IMR-90 (cell line): ENCODE data around the gene ANGEL1. TPM values are rescaled to one million over a fixed set of nuclear protein-coding genes. Genes with fewer than 3 reads are reported as not detected.

ENCODE experiments used
- ATAC-seq: fragments of 200-7000 bp; cut with Tn5 transposase; 2 replicates; pipeline ENCODE4 v1.9.1; 2020; ENCODE audit warnings: low read depth, mild to moderate bottlenecking, moderate library complexity
- BruUV-seq: library from RNA; stranded (reverse); fragments of 400-500 nt; replicated peaks from 2 replicates; lab custom pipeline; 2021; lab: Mats Ljungman, UMichigan
- CTCF ChIA-PET: fragments of 300-600 bp; formaldehyde crosslinking; extraction: SDS; loops from one replicate; lab custom pipeline; 2021; ENCODE audit warnings: antibody characterized with exemption; lab: Yijun Ruan, JAX
- POLR2A ChIA-PET: fragments of 300-600 bp; sonication (Branson Sonifier 250); formaldehyde crosslinking; loops from one replicate; lab custom pipeline; 2022; ENCODE audit warnings: antibody characterized with exemption; ENCODE audit not compliant: unreplicated experiment; lab: Charles Lee
- DNase-seq: peaks from one replicate; pipeline ENCODE4 v3.0.0; 2013
- H2AFZ ChIP-seq: replicated peaks from 2 replicates; pipeline ENCODE3; 2013; ENCODE audit warnings: low read length, mild to moderate bottlenecking; ENCODE audit not compliant: poor library complexity
- H2AK5ac ChIP-seq: 2 replicates; pipeline ENCODE4 v1.6.1; 2013; ENCODE audit warnings: low read depth, low read length, inconsistent platforms
- H2AK9ac ChIP-seq: replicated peaks from 2 replicates; pipeline ENCODE3; 2013; ENCODE audit warnings: mild to moderate bottlenecking, low read depth, low read length, moderate library complexity; ENCODE audit not compliant: poor library complexity
- H2BK120ac ChIP-seq: 2 replicates; pipeline ENCODE4 v1.6.1; 2013; ENCODE audit warnings: low read depth, low read length, inconsistent platforms
- H2BK15ac ChIP-seq: 3 replicates; pipeline ENCODE4 v1.6.1; 2013; ENCODE audit warnings: low read depth, low read length, inconsistent platforms
- H2BK20ac ChIP-seq: 2 replicates; pipeline ENCODE4 v1.6.1; 2013; ENCODE audit warnings: low read depth, mild to moderate bottlenecking, inconsistent platforms, low read length, moderate library complexity
- H2BK5ac ChIP-seq: 2 replicates; pipeline ENCODE4 v1.6.1; 2013; ENCODE audit warnings: mild to moderate bottlenecking, low read depth, low read length, inconsistent platforms; ENCODE audit not compliant: poor library complexity, severe bottlenecking
- H3K14ac ChIP-seq: replicated peaks from 2 replicates; pipeline ENCODE4 v1.6.1; 2013; ENCODE audit warnings: low read depth, low read length, inconsistent platforms
- H3K18ac ChIP-seq: 2 replicates; pipeline ENCODE4 v1.6.1; 2013; ENCODE audit warnings: low read depth, low read length, control low read depth
- H3K23ac ChIP-seq: 2 replicates; pipeline ENCODE4 v1.6.1; 2013; ENCODE audit warnings: low read depth, low read length, inconsistent platforms
- H3K27ac ChIP-seq: 2 replicates; pipeline ENCODE4 v1.5.1; 2013; ENCODE audit warnings: mild to moderate bottlenecking, control low read depth, low read length; ENCODE audit not compliant: insufficient read depth
- H3K27me3 ChIP-seq: 2 replicates; pipeline ENCODE4 v1.6.1; 2013; ENCODE audit warnings: low read length; ENCODE audit not compliant: control insufficient read depth, insufficient read depth
- H3K36me3 ChIP-seq: 2 replicates; pipeline ENCODE4 v1.6.1; 2013; ENCODE audit warnings: low read length, mixed read lengths; ENCODE audit not compliant: control insufficient read depth, insufficient read depth
- H3K4ac ChIP-seq: 2 replicates; pipeline ENCODE4 v1.6.1; 2013; ENCODE audit warnings: low read depth, low read length, inconsistent platforms
- H3K4me1 ChIP-seq: 2 replicates; pipeline ENCODE4 v1.6.1; 2013; ENCODE audit warnings: low read length, mixed read lengths; ENCODE audit not compliant: control insufficient read depth, insufficient read depth
- H3K4me2 ChIP-seq: 2 replicates; pipeline ENCODE4 v1.6.1; 2013; ENCODE audit warnings: low read depth, mild to moderate bottlenecking, control low read depth, low read length, moderate library complexity
- H3K4me3 ChIP-seq: 2 replicates; pipeline ENCODE4 v1.5.1; 2013; ENCODE audit warnings: low read depth, mild to moderate bottlenecking, control low read depth, low read length, moderate library complexity; ENCODE audit not compliant: insufficient read depth
- H3K56ac ChIP-seq: 2 replicates; pipeline ENCODE4 v1.6.1; 2013; ENCODE audit warnings: low read length, inconsistent platforms; ENCODE audit not compliant: insufficient read depth; ENCODE audit errors: extremely low read depth
- H3K79me1 ChIP-seq, 2 experiments: 2 replicates each; pipeline ENCODE4 v1.6.1; 2013; ENCODE audit warnings: low read length in 2 of 2, inconsistent platforms in 1 of 2, low read depth in 1 of 2
- H3K9ac ChIP-seq: 2 replicates; pipeline ENCODE4 v1.6.1; 2013; ENCODE audit warnings: low read depth, low read length, control low read depth
- H3K9me1 ChIP-seq: 2 replicates; pipeline ENCODE4 v1.6.1; 2013; ENCODE audit warnings: low read length, inconsistent platforms; ENCODE audit not compliant: insufficient read depth
- H3K9me3 ChIP-seq: 2 replicates; pipeline ENCODE4 v1.6.1; 2013; ENCODE audit warnings: low read length; ENCODE audit not compliant: control insufficient read depth, insufficient read depth
- H4K20me1 ChIP-seq: 2 replicates; pipeline ENCODE4 v1.6.1; 2013; ENCODE audit warnings: low read length, inconsistent platforms; ENCODE audit not compliant: insufficient read depth
- H4K5ac ChIP-seq: 2 replicates; pipeline ENCODE4 v1.6.1; 2013; ENCODE audit warnings: mild to moderate bottlenecking, low read depth, low read length, control low read depth
- H4K8ac ChIP-seq, 2 experiments: 2 replicates each; pipeline ENCODE4 v1.6.1; 2013; ENCODE audit warnings: low read depth in 2 of 2, low read length in 2 of 2, control low read depth in 1 of 2, inconsistent platforms in 1 of 2
- H4K91ac ChIP-seq: 2 replicates; pipeline ENCODE4 v1.6.1; 2013; ENCODE audit warnings: low read depth, low read length, inconsistent platforms; ENCODE audit not compliant: insufficient read depth
- CHD1 ChIP-seq: IDR thresholded peaks from 2 replicates; pipeline ENCODE4 v1.6.1; 2012; ENCODE audit warnings: low read depth, low read length, improper control_type of control experiment
- FOS ChIP-seq: fragments of 150-350 bp; IDR thresholded peaks from 2 replicates; pipeline ENCODE4 v1.6.1; 2016; ENCODE audit warnings: low read depth, low read length
- MAZ ChIP-seq: IDR thresholded peaks from 2 replicates; pipeline ENCODE4 v1.6.1; 2012; ENCODE audit warnings: low read depth, mild to moderate bottlenecking, low read length, improper control_type of control experiment, moderate library complexity, borderline replicate concordance
- POLR2A ChIP-seq: IDR thresholded peaks from 2 replicates; pipeline ENCODE4 v1.6.1; 2012; ENCODE audit warnings: mild to moderate bottlenecking, low read depth, low read length
- RFX5 ChIP-seq: IDR thresholded peaks from 2 replicates; pipeline ENCODE4 v1.8.0; 2012; ENCODE audit warnings: low read depth, mild to moderate bottlenecking, low read length, moderate library complexity
- USF2 ChIP-seq: fragments of 150-350 bp; IDR thresholded peaks from 2 replicates; pipeline ENCODE4 v1.6.1; 2017; ENCODE audit warnings: mild to moderate bottlenecking, antibody characterized with exemption, low read length, low read depth
- WGBS, 2 experiments: methylation state at CpG; one replicate each; pipeline versions ENCODE4 v1.1.5 to v1.1.7; 2013; ENCODE audit warnings: missing lambda C conversion rate in 2 of 2; ENCODE audit not compliant: insufficient read length in 1 of 2; ENCODE audit errors: extremely low coverage in 2 of 2; 5-methylcytosine and 5-hydroxymethylcytosine counted together
- dilution Hi-C: fragments of 300-500 bp; cut with HindIII; formaldehyde crosslinking; loops from one replicate; pipeline ENCODE4 v1.14.3; 2018; ENCODE audit warnings: low sequenced_read_pairs; ENCODE audit not compliant: unreplicated experiment
- in situ Hi-C: fragments of 300-500 bp; cut with MboI; formaldehyde crosslinking; loops from 3 replicates; pipeline ENCODE4 v1.14.3; 2019; ENCODE audit warnings: low sequenced_read_pairs, inconsistent platforms, mixed read lengths
- intact Hi-C: fragments of 100-400 bp; cut with micrococcal nuclease; formaldehyde crosslinking; loops from 2 replicates; pipeline ENCODE4 v1.10.0; 2022
- polyA plus RNA-seq, 3 experiments: library from polyadenylated mRNA; depleted of rRNA; stranded (reverse); fragments of >200 nt; gene quantifications; 2 replicates each; pipeline ENCODE4 v1.2.3, GENCODE V29; 2012; ENCODE audit warnings: low replicate concordance in 1 of 3
- total RNA-seq: library from RNA; depleted of rRNA; stranded (reverse); fragments of >200 nt; gene quantifications from 2 replicates; pipeline ENCODE4 v1.2.3, GENCODE V29; 2012

Gene ANGEL1
- total and polyA plus RNA-seq, 2 of the 4 experiments (the other 2 are of a cell fraction): 4.1 to 10.0 TPM

GRCh38 chr14:76754586-76754985, 58.1 kb downstream of the ANGEL1 start:
- H2BK15ac ChIP-seq: no peak overlapping the region
- no peaks in the 10 kb centered on the region; the same call in 1 of the 2 replicates for H3K9me1 ChIP-seq
- intact Hi-C loops: no loop called here
- H2BK120ac ChIP-seq: no peak overlapping the region
- in situ Hi-C loops: no loop called here
- no peak overlapping the region for H4K91ac ChIP-seq
- no peaks in the 10 kb centered on the region for H3K36me3 ChIP-seq
- no peak overlapping the region for H3K18ac ChIP-seq
- ATAC-seq (no peak), DNase-seq (no peak)
- TF ChIP-seq FOS (no peak), POLR2A (no peak), MAZ (no peak), CHD1 (no peak), RFX5 (no peak), USF2 (no peak)
- ChIA-PET CTCF (no interaction called here), POLR2A (no interaction called here)
- no peak overlapping the region for H3K56ac ChIP-seq
- no peaks in the 10 kb centered on the region for H3K9me3 ChIP-seq
- H3K27me3 ChIP-seq: no peaks in the 10 kb centered on the region; the same call in 1 of the 2 replicates
- 100% methylated on average over 1 of the region's 7 CpGs; no CpG with 5 or more reads in 1 of the 2 experiments for WGBS, 2 experiments
- H3K14ac ChIP-seq: no peak overlapping the region
- H2BK20ac ChIP-seq: no peak overlapping the region
- no peak overlapping the region for H4K5ac ChIP-seq
- no peak overlapping the region for H2BK5ac ChIP-seq
- BruUV-seq: no TSS peak
- no peak overlapping the region for H3K4ac ChIP-seq
- no peak overlapping the region for H3K9ac ChIP-seq
- H4K20me1 ChIP-seq: no peaks in the 10 kb centered on the region
- H3K4me3 ChIP-seq: no peak overlapping the region
- H3K23ac ChIP-seq: no peak overlapping the region
- H3K79me1 ChIP-seq: no peaks in the 10 kb centered on the region
- H3K4me2 ChIP-seq: no peak overlapping the region
- H2AK9ac ChIP-seq: no peak overlapping the region
- H2AK5ac ChIP-seq: no peak overlapping the region
- dilution Hi-C loops: no loop called here
- H3K4me1 ChIP-seq: no peaks in the 10 kb centered on the region
- no peak overlapping the region for H4K8ac ChIP-seq
- no peak overlapping the region for H3K27ac ChIP-seq
- no peak overlapping the region for H2AFZ ChIP-seq
